Neuronal stem cell (in vitro differentiated cells): Measurements from ENCODE around the gene ZNF775.

Experiments
- DNase-seq: peaks from one replicate; pipeline ENCODE4 v3.0.0-alpha.2; 2013; ENCODE audit warnings: low spot score
- H2AFZ ChIP-seq: one replicate; pipeline ENCODE4 v1.6.1; 2013; ENCODE audit warnings: mild to moderate bottlenecking, low read length, inconsistent platforms
- H2AK5ac ChIP-seq: 2 replicates; pipeline ENCODE4 v1.6.1; 2013; ENCODE audit warnings: low read depth, mild to moderate bottlenecking, inconsistent platforms, low read length, moderate library complexity, mixed read lengths
- H2BK120ac ChIP-seq: 2 replicates; pipeline ENCODE4 v1.6.1; 2013; ENCODE audit warnings: low read depth, mild to moderate bottlenecking, inconsistent platforms, low read length, moderate library complexity, mixed read lengths
- H2BK12ac ChIP-seq: one replicate; pipeline ENCODE4 v1.6.1; 2013; ENCODE audit warnings: low read length, inconsistent platforms
- H2BK15ac ChIP-seq: 2 replicates; pipeline ENCODE4 v1.6.1; 2013; ENCODE audit warnings: mild to moderate bottlenecking, low read length, inconsistent platforms, mixed read lengths
- H2BK5ac ChIP-seq: one replicate; pipeline ENCODE4 v1.6.1; 2013; ENCODE audit warnings: inconsistent platforms, mild to moderate bottlenecking, low read length, moderate library complexity
- H3K14ac ChIP-seq: one replicate; pipeline ENCODE4 v1.6.1; 2013; ENCODE audit warnings: low read length, inconsistent platforms
- H3K18ac ChIP-seq: 2 replicates; pipeline ENCODE4 v1.6.1; 2013; ENCODE audit warnings: low read length, inconsistent platforms
- H3K23ac ChIP-seq: 2 replicates; pipeline ENCODE4 v1.6.1; 2013; ENCODE audit warnings: low read depth, mild to moderate bottlenecking, mixed read lengths, low read length, inconsistent platforms; ENCODE audit not compliant: poor library complexity
- H3K27ac ChIP-seq: replicated peaks from 3 replicates; pipeline ENCODE4 v1.5.1; 2013; ENCODE audit warnings: low read length, inconsistent platforms
- H3K27me3 ChIP-seq, 3 experiments: 2 replicates each; pipeline ENCODE4 v1.6.1; 2013; ENCODE audit warnings: low read length in 3 of 3, mild to moderate bottlenecking in 2 of 3, inconsistent platforms in 1 of 3, low read depth in 1 of 3, mixed read lengths in 1 of 3, moderate library complexity in 1 of 3; ENCODE audit not compliant: control insufficient read depth in 3 of 3, insufficient read depth in 3 of 3
- H3K36me3 ChIP-seq, 2 donors: replicated peaks in 1 of 2; 2 replicates each; pipeline ENCODE4 v1.6.1; 2013; ENCODE audit warnings: low read length in 2 of 2; ENCODE audit not compliant: control insufficient read depth in 2 of 2, insufficient read depth in 2 of 2
- H3K4ac ChIP-seq: 2 replicates; pipeline ENCODE4 v1.6.1; 2013; ENCODE audit warnings: inconsistent platforms, mild to moderate bottlenecking, low read length, moderate library complexity
- H3K4me1 ChIP-seq, 2 donors: 1 replicate in 1 of 2; 2 replicates in 1 of 2; pipeline ENCODE4 v1.6.1; 2013; ENCODE audit warnings: low read length in 2 of 2, low read depth in 1 of 2; ENCODE audit not compliant: control insufficient read depth in 2 of 2, insufficient read depth in 1 of 2
- H3K4me2 ChIP-seq: one replicate; pipeline ENCODE4 v1.6.1; 2013; ENCODE audit warnings: mild to moderate bottlenecking, low read length, inconsistent platforms; ENCODE audit not compliant: insufficient read depth, poor library complexity, severe bottlenecking
- H3K4me3 ChIP-seq, 2 donors: 2 replicates each; pipeline ENCODE4 v1.5.1; 2013; ENCODE audit warnings: low read length in 2 of 2, mild to moderate bottlenecking in 2 of 2, inconsistent platforms in 1 of 2, moderate library complexity in 1 of 2
- H3K79me1 ChIP-seq: one replicate; pipeline ENCODE4 v1.6.1; 2013; ENCODE audit warnings: low read depth, mild to moderate bottlenecking, inconsistent platforms, low read length, moderate library complexity
- H3K9ac ChIP-seq: one replicate; pipeline ENCODE4 v1.6.1; 2013; ENCODE audit warnings: mild to moderate bottlenecking, low read depth, low read length, inconsistent platforms; ENCODE audit not compliant: poor library complexity
- H3K9me3 ChIP-seq, 2 donors: replicated peaks in 1 of 2; 2 replicates each; pipeline versions ENCODE3 to v1.6.1; 2013; ENCODE audit warnings: low read length in 2 of 2, mild to moderate bottlenecking in 2 of 2, inconsistent platforms in 1 of 2, low read depth in 1 of 2, mixed read lengths in 1 of 2, moderate library complexity in 1 of 2; ENCODE audit not compliant: control insufficient read depth in 2 of 2, insufficient read depth in 1 of 2
- H4K8ac ChIP-seq: one replicate; pipeline ENCODE4 v1.6.1; 2013; ENCODE audit warnings: low read depth, mild to moderate bottlenecking, inconsistent platforms, low read length, moderate library complexity
- H4K91ac ChIP-seq: one replicate; pipeline ENCODE4 v1.6.1; 2013; ENCODE audit warnings: low read length, low read depth, mild to moderate bottlenecking, inconsistent platforms; ENCODE audit not compliant: poor library complexity
- WGBS, 2 donors: extraction: QIAGEN DNeasy Blood & Tissue Kit; methylation state at CpG; one replicate each; pipeline ENCODE4 v1.1.7; 2013; ENCODE audit warnings: missing lambda C conversion rate in 2 of 2, mixed read lengths in 1 of 2; ENCODE audit not compliant: insufficient read length in 2 of 2, insufficient replicate concordance in 1 of 2; ENCODE audit errors: extremely low coverage in 2 of 2; 5-methylcytosine and 5-hydroxymethylcytosine counted together

The ZNF775 gene

GRCh38 chr7:150332852-150333635 lies 46.1 kb upstream of the ZNF775 start:
- Histone ChIP-seq H2BK5ac (no peak overlapping the region), H3K27me3 (peaks cover 0 to 6% (median 0%) of the 10 kb centered on the region in 3 experiments), H3K4me1 (peaks cover 0 to 3% of the 10 kb centered on the region in 2 donors), H2BK12ac (no peak overlapping the region), H2AFZ (no peak overlapping the region), H3K4me3 (no peak overlapping the region), H3K4me2 (no peak overlapping the region), H3K23ac (peak overlapping the region; percentile 70), H3K36me3 (no peaks in the 10 kb centered on the region), H3K79me1 (no peaks in the 10 kb centered on the region), H3K27ac (no peak overlapping the region), H3K4ac (no peak overlapping the region), H2BK15ac (peak overlapping the region; percentile 38), H4K8ac (no peak overlapping the region), H2BK120ac (peak overlapping the region; percentile 24), H3K9ac (peak overlapping the region; percentile 33), H3K18ac (peak overlapping the region; percentile 13), H3K9me3 (no peaks in the 10 kb centered on the region), H3K14ac (no peak overlapping the region), H2AK5ac (peak overlapping the region; percentile 46), H4K91ac (peak overlapping the region; percentile 76)
- 100% methylated on average over 3 of the region's 18 CpGs; no CpG with 5 or more reads in 1 of the 2 donors for WGBS, 2 donors
- no peak for DNase-seq

GRCh38 chr7:150333659-150334058 lies 45.5 kb upstream of the ZNF775 start:
- Histone ChIP-seq H3K9ac (no peak overlapping the region), H2BK120ac (peak overlapping the region; percentile 76), H2BK15ac (peak overlapping the region; percentile 38), H3K4ac (no peak overlapping the region), H4K8ac (no peak overlapping the region), H2AK5ac (peak overlapping the region; percentile 46), H2AFZ (no peak overlapping the region), H3K9me3 (no peaks in the 10 kb centered on the region), H3K23ac (peak overlapping the region; percentile 70), H3K27ac (no peak overlapping the region), H3K79me1 (no peaks in the 10 kb centered on the region), H3K36me3 (no peaks in the 10 kb centered on the region), H3K4me2 (no peak overlapping the region), H3K14ac (no peak overlapping the region), H3K4me1 (peaks cover 0 to 3% of the 10 kb centered on the region in 2 donors), H4K91ac (peak overlapping the region; percentile 76), H3K27me3 (peaks cover 0 to 5% (median 1%) of the 10 kb centered on the region in 3 experiments), H3K18ac (peak overlapping the region; percentile 68), H3K4me3 (no peak overlapping the region), H2BK12ac (no peak overlapping the region), H2BK5ac (no peak overlapping the region)
- DNase-seq: no peak
- WGBS, 2 donors: no CpG with 5 or more reads among the region's 10 CpGs

GRCh38 chr7:150334108-150334507 lies 45.0 kb upstream of the ZNF775 start:
- peak overlapping the region; percentile 76 for H2BK120ac ChIP-seq
- no peak overlapping the region for H4K91ac ChIP-seq
- no peak overlapping the region for H3K14ac ChIP-seq
- H3K4me3 ChIP-seq: no peak overlapping the region
- H3K36me3 ChIP-seq: no peaks in the 10 kb centered on the region
- H2BK12ac ChIP-seq: no peak overlapping the region
- H2BK15ac ChIP-seq: no peak overlapping the region
- peaks cover 0 to 7% (median 4%) of the 10 kb centered on the region in 3 experiments for H3K27me3 ChIP-seq
- no peak overlapping the region for H2AFZ ChIP-seq
- H3K18ac ChIP-seq: peak overlapping the region; percentile 69
- no peak overlapping the region for H2BK5ac ChIP-seq
- no peak overlapping the region for H3K4me2 ChIP-seq
- no peak overlapping the region for H4K8ac ChIP-seq
- H3K23ac ChIP-seq: peak overlapping the region; percentile 70
- no peak overlapping the region for H3K27ac ChIP-seq
- peaks cover 0 to 3% of the 10 kb centered on the region in 2 donors for H3K4me1 ChIP-seq
- no peaks in the 10 kb centered on the region for H3K79me1 ChIP-seq
- H3K9ac ChIP-seq: no peak overlapping the region
- no peak overlapping the region for H3K4ac ChIP-seq
- no peak for DNase-seq
- H3K9me3 ChIP-seq: no peaks in the 10 kb centered on the region
- no CpG with 5 or more reads among the region's 8 CpGs for WGBS, 2 donors
- H2AK5ac ChIP-seq: no peak overlapping the region

DNA sequence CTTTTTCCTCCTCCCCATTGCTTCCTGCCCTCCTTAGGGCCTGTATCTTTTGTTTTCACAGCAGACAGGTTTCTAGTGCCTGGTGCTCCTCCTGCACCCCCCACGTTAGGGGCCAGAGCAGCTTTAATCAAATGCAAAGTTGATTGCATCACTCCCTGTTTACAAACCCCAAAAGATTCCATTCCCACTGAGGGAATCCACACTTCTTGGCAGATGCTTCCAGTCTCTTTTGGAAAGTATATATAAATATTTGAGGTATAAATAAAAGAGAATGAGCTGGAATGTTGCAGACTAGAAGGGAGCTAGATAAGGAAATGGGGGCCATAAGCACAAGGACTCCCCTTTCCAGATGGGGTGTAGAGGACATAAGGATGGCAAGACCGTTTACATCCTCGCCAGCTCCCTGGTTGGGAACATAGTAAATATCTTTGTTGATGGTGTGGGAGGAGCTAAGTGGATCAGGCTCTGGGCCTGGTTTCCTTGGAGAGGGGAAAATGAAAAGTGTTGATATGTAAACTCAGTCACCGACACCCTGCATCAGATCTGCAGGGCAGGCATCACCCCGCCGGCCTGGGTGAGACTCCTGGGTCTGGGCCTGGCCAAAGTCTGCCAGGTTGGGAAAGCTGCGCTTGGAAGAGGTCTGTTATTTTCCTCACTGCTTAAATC lies 43.9 kb upstream of the ZNF775 start:
- Histone ChIP-seq H3K18ac (no peak overlapping the region), H3K27ac (no peak overlapping the region), H2BK120ac (no peak overlapping the region), H2AFZ (no peak overlapping the region), H3K79me1 (no peaks in the 10 kb centered on the region), H3K14ac (no peak overlapping the region), H3K9me3 (no peaks in the 10 kb centered on the region), H3K4me3 (no peak overlapping the region), H3K27me3 (peaks cover 0 to 15% (median 15%) of the 10 kb centered on the region in 3 experiments), H3K23ac (no peak overlapping the region), H3K4me2 (no peak overlapping the region), H3K36me3 (no peaks in the 10 kb centered on the region), H2AK5ac (no peak overlapping the region), H2BK5ac (no peak overlapping the region), H3K4me1 (peaks cover 5 to 6% of the 10 kb centered on the region in 2 donors), H2BK12ac (no peak overlapping the region), H4K8ac (no peak overlapping the region), H3K9ac (no peak overlapping the region), H4K91ac (no peak overlapping the region), H3K4ac (no peak overlapping the region), H2BK15ac (no peak overlapping the region)
- no peak for DNase-seq
- no CpG with 5 or more reads among the region's 7 CpGs for WGBS, 2 donors
